Glutamatergic neuron (in vitro differentiated cells): ENCODE measurements around the gene FASTK. TPM values are rescaled to one million over a fixed set of nuclear protein-coding genes. Genes with fewer than 3 reads are reported as not detected.

Experiments
- DNase-seq: peaks from one replicate; pipeline ENCODE4 v3.0.0; 2022
- H3K27ac Mint-ChIP-seq: one replicate; pipeline ENCODE4 v1.8.0; 2020; ENCODE audit warnings: mild to moderate bottlenecking, mixed read lengths, inconsistent platforms; ENCODE audit not compliant: unreplicated experiment
- H3K27me3 Mint-ChIP-seq: one replicate; pipeline ENCODE4 v1.8.0; 2020; ENCODE audit warnings: mild to moderate bottlenecking, moderate library complexity, mixed read lengths, inconsistent platforms; ENCODE audit not compliant: unreplicated experiment
- H3K36me3 Mint-ChIP-seq: one replicate; pipeline ENCODE4 v1.8.0; 2020; ENCODE audit warnings: mild to moderate bottlenecking, mixed read lengths, inconsistent platforms; ENCODE audit not compliant: unreplicated experiment
- H3K4me1 Mint-ChIP-seq: one replicate; pipeline ENCODE4 v1.8.0; 2020; ENCODE audit warnings: mild to moderate bottlenecking, low read depth, mixed read lengths, inconsistent platforms; ENCODE audit not compliant: unreplicated experiment
- H3K4me3 Mint-ChIP-seq: one replicate; pipeline ENCODE4 v1.8.0; 2020; ENCODE audit warnings: mild to moderate bottlenecking, mixed read lengths, inconsistent platforms; ENCODE audit not compliant: unreplicated experiment
- H3K9me3 Mint-ChIP-seq: one replicate; pipeline ENCODE4 v1.8.0; 2020; ENCODE audit warnings: mild to moderate bottlenecking, moderate library complexity, mixed read lengths, inconsistent platforms; ENCODE audit not compliant: unreplicated experiment
- long read RNA-seq: library from polyadenylated mRNA; unstranded; transcript quantifications from one replicate; pipeline ENCODE4 v2.0.0, GENCODE V29; 2020; ENCODE audit not compliant: unreplicated experiment
- total RNA-seq: library from RNA; stranded (reverse); fragmentation: NEBNext Ultra II Directional; extraction: Animal tissue kit (Norgen Biotek cat#: 25700); gene quantifications from one replicate; pipeline ENCODE4 v1.2.1, GENCODE V29; 2021; ENCODE audit not compliant: unreplicated experiment
- TF ChIP-seq, protein P1 (sequence below): fragments of 200-600 bp; sonication (generic); IDR thresholded peaks from one replicate; pipeline ENCODE4 v1.5.0; 2021; ENCODE audit not compliant: partially characterized antibody, unreplicated experiment

FASTK gene, protein sequence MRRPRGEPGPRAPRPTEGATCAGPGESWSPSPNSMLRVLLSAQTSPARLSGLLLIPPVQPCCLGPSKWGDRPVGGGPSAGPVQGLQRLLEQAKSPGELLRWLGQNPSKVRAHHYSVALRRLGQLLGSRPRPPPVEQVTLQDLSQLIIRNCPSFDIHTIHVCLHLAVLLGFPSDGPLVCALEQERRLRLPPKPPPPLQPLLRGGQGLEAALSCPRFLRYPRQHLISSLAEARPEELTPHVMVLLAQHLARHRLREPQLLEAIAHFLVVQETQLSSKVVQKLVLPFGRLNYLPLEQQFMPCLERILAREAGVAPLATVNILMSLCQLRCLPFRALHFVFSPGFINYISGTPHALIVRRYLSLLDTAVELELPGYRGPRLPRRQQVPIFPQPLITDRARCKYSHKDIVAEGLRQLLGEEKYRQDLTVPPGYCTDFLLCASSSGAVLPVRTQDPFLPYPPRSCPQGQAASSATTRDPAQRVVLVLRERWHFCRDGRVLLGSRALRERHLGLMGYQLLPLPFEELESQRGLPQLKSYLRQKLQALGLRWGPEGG
- 64.7 TPM for total RNA-seq
- long read RNA-seq, transcript FASTK-201 (10 exons, 1,827 nt), result major isoform, 30 of 52 reads
- long read RNA-seq, transcript FASTK-202 (9 exons, 1,402 nt), result minor isoform, 5 of 52 reads
- long read RNA-seq, partial matches to known transcripts, result 2 of 52 reads
- long read RNA-seq, other reads (novel, unspliced or antisense), result 9 of 52 reads

DNA sequence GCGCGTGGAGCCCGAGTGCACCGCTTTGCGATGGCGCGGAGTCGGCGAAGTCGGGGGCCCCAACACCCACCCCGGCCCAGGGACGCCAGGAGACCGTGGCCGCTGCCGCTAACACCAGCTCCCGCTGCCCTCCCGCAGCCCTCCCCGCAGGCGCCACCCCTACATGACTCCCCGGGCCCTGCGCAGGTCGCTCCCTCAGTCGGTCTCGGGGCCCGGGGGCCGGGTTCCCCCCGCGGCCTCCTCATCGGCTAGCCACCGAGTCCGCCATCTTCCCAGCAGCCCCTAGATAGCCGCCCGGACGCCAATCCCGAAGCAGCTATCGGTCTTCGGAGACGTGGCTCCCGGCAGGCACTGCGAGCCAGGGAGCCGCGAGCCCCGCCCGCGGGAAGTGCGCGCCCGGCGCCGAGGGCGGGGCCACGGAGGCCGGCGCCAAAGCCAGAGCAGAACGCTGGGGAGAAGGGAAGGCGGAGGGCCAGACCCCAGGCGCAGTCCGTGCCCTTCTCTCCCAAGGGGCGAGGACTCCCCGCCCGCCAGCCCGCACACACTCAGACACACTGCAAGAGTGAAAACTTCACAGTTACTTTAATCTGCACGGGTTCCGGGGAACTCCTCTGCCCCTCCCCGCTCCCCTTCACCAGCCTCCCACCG, at the start of gene FASTK:
Gene FASTK (minus strand): TSS at position 288 of the 648 bp plus-strand sequence. CDS start 43 bp downstream, at position 245.
- H3K36me3 Mint-ChIP-seq, result no peaks in the 10 kb centered on the region
- H3K4me1 Mint-ChIP-seq, result peaks cover 25% of the 10 kb centered on the region
- H3K27ac Mint-ChIP-seq, result peak within 1 kb of the TSS; percentile 87
- H3K27me3 Mint-ChIP-seq, result peaks cover 16% of the 10 kb centered on the region
- peak; percentile 90 for DNase-seq
- peak within 1 kb of the TSS; percentile 92 for H3K4me3 Mint-ChIP-seq
- peaks cover 15% of the 10 kb centered on the region for H3K9me3 Mint-ChIP-seq
- TF ChIP-seq, protein P1, sequence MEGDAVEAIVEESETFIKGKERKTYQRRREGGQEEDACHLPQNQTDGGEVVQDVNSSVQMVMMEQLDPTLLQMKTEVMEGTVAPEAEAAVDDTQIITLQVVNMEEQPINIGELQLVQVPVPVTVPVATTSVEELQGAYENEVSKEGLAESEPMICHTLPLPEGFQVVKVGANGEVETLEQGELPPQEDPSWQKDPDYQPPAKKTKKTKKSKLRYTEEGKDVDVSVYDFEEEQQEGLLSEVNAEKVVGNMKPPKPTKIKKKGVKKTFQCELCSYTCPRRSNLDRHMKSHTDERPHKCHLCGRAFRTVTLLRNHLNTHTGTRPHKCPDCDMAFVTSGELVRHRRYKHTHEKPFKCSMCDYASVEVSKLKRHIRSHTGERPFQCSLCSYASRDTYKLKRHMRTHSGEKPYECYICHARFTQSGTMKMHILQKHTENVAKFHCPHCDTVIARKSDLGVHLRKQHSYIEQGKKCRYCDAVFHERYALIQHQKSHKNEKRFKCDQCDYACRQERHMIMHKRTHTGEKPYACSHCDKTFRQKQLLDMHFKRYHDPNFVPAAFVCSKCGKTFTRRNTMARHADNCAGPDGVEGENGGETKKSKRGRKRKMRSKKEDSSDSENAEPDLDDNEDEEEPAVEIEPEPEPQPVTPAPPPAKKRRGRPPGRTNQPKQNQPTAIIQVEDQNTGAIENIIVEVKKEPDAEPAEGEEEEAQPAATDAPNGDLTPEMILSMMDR, result no peak

DNA sequence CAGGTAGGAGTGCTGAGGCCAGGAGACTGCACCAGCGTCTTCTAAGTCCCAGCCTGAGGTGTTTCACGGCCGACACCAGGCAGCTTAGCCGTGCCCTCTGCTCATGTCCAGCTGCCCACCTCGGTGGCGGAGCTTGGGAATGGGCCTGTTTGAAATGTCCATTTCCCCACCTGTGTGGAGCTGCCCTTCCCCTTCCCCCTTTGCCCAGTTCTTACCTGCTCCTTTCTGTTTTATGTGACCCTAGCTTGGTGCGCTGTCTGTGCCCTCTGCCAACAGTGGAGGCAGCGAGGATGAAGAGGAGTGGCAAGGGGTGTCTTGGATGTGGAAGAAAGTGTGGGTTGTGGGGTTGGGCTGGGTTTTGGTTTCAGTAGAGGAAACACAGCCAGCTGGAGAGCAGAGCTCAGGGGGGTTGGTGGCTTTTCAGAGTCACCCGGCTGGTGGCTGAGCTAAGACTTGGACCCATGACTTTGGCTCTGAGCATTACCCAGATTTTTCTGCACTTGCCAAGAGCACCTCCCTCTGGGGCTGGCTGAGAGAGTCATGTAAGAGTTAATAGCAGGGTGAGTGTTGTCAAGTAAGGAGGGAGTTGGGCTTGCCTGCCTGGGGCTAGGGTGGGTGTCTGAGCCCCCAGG, 49.5 kb upstream of the FASTK start:
- Mint-ChIP-seq H3K36me3 (no peaks in the 10 kb centered on the region), H3K27ac (peak overlapping the region; percentile 12)
- no peak for DNase-seq

DNA sequence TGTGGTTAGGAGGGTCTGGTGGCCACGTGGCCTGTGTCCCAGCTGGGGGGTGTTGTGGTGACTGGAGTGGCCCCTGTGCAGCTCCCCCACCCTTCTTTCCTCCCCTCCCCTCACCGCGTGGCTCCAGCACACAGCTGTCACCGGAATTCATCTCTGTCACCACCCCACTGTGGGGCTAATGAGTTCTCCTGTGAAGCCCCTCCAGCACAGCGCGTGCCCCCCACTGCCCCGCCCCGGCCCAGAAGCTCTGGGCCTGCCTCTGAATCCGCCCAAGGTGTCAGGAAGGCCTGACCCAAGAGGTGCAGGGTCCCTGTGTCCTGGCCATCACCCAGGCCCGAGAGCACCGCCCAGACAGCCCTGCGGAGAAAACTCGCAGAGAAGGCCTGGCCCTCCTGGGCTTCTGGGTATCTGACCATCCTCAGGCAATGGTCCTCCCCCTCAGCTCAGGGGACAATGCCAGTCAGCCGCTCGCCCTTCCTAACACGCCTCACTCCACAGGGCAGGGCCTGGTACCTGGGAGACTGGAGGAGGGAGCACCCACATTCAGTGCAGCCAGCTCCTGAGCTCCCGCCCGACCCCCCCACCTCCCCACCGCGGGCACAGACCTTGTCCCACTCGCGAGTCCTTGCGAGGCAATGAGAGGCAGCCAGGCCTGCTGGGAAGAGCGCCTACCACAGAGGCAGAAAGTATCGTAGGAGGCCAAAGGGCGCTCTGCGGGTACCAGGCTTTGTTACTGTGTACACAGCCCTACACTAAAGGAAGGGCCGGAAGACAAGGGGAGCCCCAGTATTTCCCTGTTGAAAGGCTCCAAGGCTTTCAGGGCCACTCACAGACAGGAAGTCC, 48.7 kb upstream of the FASTK start:
- Mint-ChIP-seq H3K36me3 (no peaks in the 10 kb centered on the region), H3K4me1 (peaks cover 24% of the 10 kb centered on the region)
- DNase-seq, result no peak

More for the DNA sequence above, 49.5 kb upstream of the FASTK start:
- Mint-ChIP-seq H3K27me3 (peaks cover 32% of the 10 kb centered on the region), H3K4me1 (peaks cover 17% of the 10 kb centered on the region), H3K9me3 (peaks cover 21% of the 10 kb centered on the region), H3K4me3 (no peak overlapping the region)
- TF ChIP-seq, protein P1, result no peak

DNA sequence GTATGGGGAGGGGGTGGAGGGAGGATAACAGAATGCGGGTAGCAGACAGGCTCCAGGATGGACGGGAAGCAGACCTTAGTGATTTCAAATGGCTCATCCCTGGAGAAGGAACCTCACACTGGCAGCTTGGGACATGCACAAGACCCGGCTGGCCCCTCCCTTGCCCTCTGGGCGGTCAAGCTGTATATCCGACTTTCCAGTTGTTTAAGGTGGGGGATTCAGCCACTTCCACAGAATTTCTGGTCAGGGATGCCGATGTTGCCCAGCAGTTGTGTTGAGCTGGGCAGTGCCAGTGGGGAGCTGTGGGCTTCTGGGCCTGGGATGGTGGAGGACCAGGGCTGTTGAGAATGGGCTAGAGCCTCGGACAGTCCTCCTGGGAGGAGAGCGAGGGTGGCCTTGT, 48.1 kb upstream of the FASTK start:
- peaks cover 32% of the 10 kb centered on the region for H3K27me3 Mint-ChIP-seq
- H3K36me3 Mint-ChIP-seq, result no peaks in the 10 kb centered on the region
- DNase-seq, result no peak
- H3K27ac Mint-ChIP-seq, result peak overlapping the region; percentile 48
- H3K9me3 Mint-ChIP-seq, result peaks cover 27% of the 10 kb centered on the region
- no peak overlapping the region for H3K4me3 Mint-ChIP-seq
- peaks cover 30% of the 10 kb centered on the region for H3K4me1 Mint-ChIP-seq
- TF ChIP-seq, protein P1, result no peak

More for the DNA sequence above, 48.7 kb upstream of the FASTK start:
- H3K27me3 Mint-ChIP-seq, result peaks cover 32% of the 10 kb centered on the region
- H3K4me3 Mint-ChIP-seq, result no peak overlapping the region
- H3K27ac Mint-ChIP-seq, result no peak overlapping the region
- peaks cover 26% of the 10 kb centered on the region for H3K9me3 Mint-ChIP-seq
- TF ChIP-seq, protein P1, result no peak
